A549 (cell line): Measurements from ENCODE around the gene FMO5. TPM values are rescaled to one million over a fixed set of nuclear protein-coding genes. Genes with fewer than 3 reads are reported as not detected.

Experiments used
- ATAC-seq, 2 experiments: fragments of 200-7000 bp in 1 of 2; fragments of >200 bp in 1 of 2; cut with Nextera tagmentation in 1 of 2; cut with Tn5 transposase in 1 of 2; 3 replicates each; pipeline versions ENCODE4 v1.8.0 to v1.9.1; 2018 to 2020; ENCODE audit warnings: mild to moderate bottlenecking in 1 of 2, moderate library complexity in 1 of 2
- CTCF ChIA-PET: fragments of 300-600 bp; sonication (Branson Sonifier 250); formaldehyde crosslinking; extraction: SDS; loops from one replicate; lab custom pipeline; 2021; ENCODE audit warnings: antibody characterized with exemption, inconsistent platforms; lab: Yijun Ruan, JAX
- POLR2A ChIA-PET: fragments of 350-600 bp; formaldehyde crosslinking; extraction: SDS; loops from one replicate; lab custom pipeline; 2021; ENCODE audit warnings: antibody characterized with exemption, inconsistent platforms; lab: Yijun Ruan, JAX
- DNase-seq, 2 experiments: peaks; one replicate each; pipeline versions ENCODE4 v3.0.0 to v3.0.0-alpha.2; 2011 to 2016; ENCODE audit warnings: low read depth in 1 of 2, low spot score in 1 of 2
- FAIRE-seq: peaks from 2 replicates; lab custom pipeline; 2011; peaks lifted over from hg19 to GRCh38; lab: Jason Lieb, UNC
- H3K27ac ChIP-seq, 2 experiments: fragments of >200 bp; sonication (Bioruptor Twin); formaldehyde crosslinking; 3 replicates each; pipeline ENCODE4 v1.5.1; 2016 to 2017
- H3K4me1 ChIP-seq: fragments of >200 bp; sonication (Bioruptor Twin); formaldehyde crosslinking; 3 replicates; pipeline ENCODE4 v1.6.1; 2016
- H3K4me2 ChIP-seq: fragments of >200 bp; sonication (Bioruptor Twin); formaldehyde crosslinking; 3 replicates; pipeline ENCODE4 v1.6.1; 2016
- H3K4me3 ChIP-seq: fragments of >200 bp; sonication (Bioruptor Twin); formaldehyde crosslinking; 3 replicates; pipeline ENCODE4 v1.5.1; 2016
- H3K9me3 ChIP-seq: fragments of >200 bp; sonication (Bioruptor Twin); formaldehyde crosslinking; 3 replicates; pipeline ENCODE4 v1.6.1; 2016
- CBX2 ChIP-seq: fragments of 200-600 bp; sonication (generic); IDR thresholded peaks from 2 replicates; pipeline ENCODE4 v1.6.1; 2016; ENCODE audit warnings: low read depth, mild to moderate bottlenecking, borderline replicate concordance
- CBX8 ChIP-seq: fragments of 200-600 bp; sonication (generic); IDR thresholded peaks from 2 replicates; pipeline ENCODE4 v1.6.1; 2016
- CHD2 ChIP-seq: fragments of 150-350 bp; IDR thresholded peaks from 2 replicates; pipeline ENCODE4 v1.6.1; 2014; ENCODE audit warnings: low read length; ENCODE audit not compliant: partially characterized antibody
- CHD4 ChIP-seq: fragments of 200-600 bp; sonication (generic); IDR thresholded peaks from 2 replicates; pipeline ENCODE4 v1.6.1; 2016; ENCODE audit warnings: antibody characterized with exemption, mild to moderate bottlenecking, borderline replicate concordance
- EHF ChIP-seq: fragments of 250-450 bp; sonication (Bioruptor Pico); IDR thresholded peaks from 2 replicates; pipeline ENCODE4 v1.5.0; 2020; ENCODE audit warnings: mild to moderate bottlenecking
- EHMT2 ChIP-seq: fragments of 200-600 bp; sonication (generic); IDR thresholded peaks from 2 replicates; pipeline ENCODE4 v1.6.1; 2016; ENCODE audit warnings: antibody characterized with exemption, low read depth, mild to moderate bottlenecking, moderate library complexity
- EP300 ChIP-seq, 2 experiments: fragments of >200 bp; sonication (Bioruptor Twin); formaldehyde crosslinking; IDR thresholded peaks; 2 replicates in 1 of 2; 3 replicates in 1 of 2; pipeline ENCODE4 v1.6.1; 2016 to 2017
- FOSL2 ChIP-seq, 2 experiments: fragments of 450-650 bp in 1 of 2; fragments of >200 bp in 1 of 2; sonication (Bioruptor Twin) in 1 of 2; formaldehyde crosslinking; IDR thresholded peaks; 2 replicates each; pipeline versions ENCODE4 v1.5.0 to v1.6.1; 2016 to 2020; ENCODE audit warnings: mild to moderate bottlenecking in 1 of 2, moderate library complexity in 1 of 2
- FOXS1 ChIP-seq: fragments of 250-450 bp; sonication (Bioruptor Pico); IDR thresholded peaks from 2 replicates; pipeline ENCODE4 v1.5.0; 2020; ENCODE audit warnings: mild to moderate bottlenecking, moderate library complexity
- GATA3 ChIP-seq: IDR thresholded peaks from 2 replicates; pipeline ENCODE4 v1.6.1; 2012; ENCODE audit warnings: borderline replicate concordance
- HEYL ChIP-seq: fragments of 250-450 bp; sonication (Bioruptor Pico); IDR thresholded peaks from 2 replicates; pipeline ENCODE4 v1.8.0; 2021; ENCODE audit warnings: mild to moderate bottlenecking, moderate library complexity
- HOXB13 ChIP-seq: fragments of 250-450 bp; sonication (Bioruptor Pico); IDR thresholded peaks from 2 replicates; pipeline ENCODE4 v1.5.0; 2020; ENCODE audit warnings: low read depth, mild to moderate bottlenecking, moderate library complexity
- HOXB5 ChIP-seq: fragments of 250-450 bp; sonication (Bioruptor Pico); IDR thresholded peaks from 2 replicates; pipeline ENCODE4 v1.5.0; 2020; ENCODE audit warnings: mild to moderate bottlenecking, moderate library complexity
- JUNB ChIP-seq: fragments of >200 bp; sonication (Bioruptor Twin); formaldehyde crosslinking; IDR thresholded peaks from 2 replicates; pipeline ENCODE4 v1.6.1; 2016
- KDM1A ChIP-seq: fragments of 200-600 bp; sonication (generic); IDR thresholded peaks from 2 replicates; pipeline ENCODE4 v1.6.1; 2016; ENCODE audit warnings: low read depth, mild to moderate bottlenecking
- KDM5A ChIP-seq: fragments of 200-600 bp; sonication (generic); IDR thresholded peaks from 2 replicates; pipeline ENCODE4 v1.6.1; 2016; ENCODE audit warnings: antibody characterized with exemption, mild to moderate bottlenecking
- MYC ChIP-seq: IDR thresholded peaks from 2 replicates; pipeline ENCODE4 v1.6.1; 2012; ENCODE audit warnings: mild to moderate bottlenecking, inconsistent platforms, low read length, improper control_type of control experiment, borderline replicate concordance
- NFE2L2 ChIP-seq: fragments of 150-350 bp; conservative IDR thresholded peaks from 2 replicates; pipeline ENCODE4 v1.6.1; 2014; ENCODE audit warnings: low read length
- POLR2A ChIP-seq: IDR thresholded peaks from 2 replicates; pipeline ENCODE4 v1.6.1; 2012; ENCODE audit warnings: mild to moderate bottlenecking, low read length
- POLR2AphosphoS2 ChIP-seq: conservative IDR thresholded peaks from 2 replicates; pipeline ENCODE4 v1.6.1; 2012; ENCODE audit warnings: low read length, improper control_type of control experiment, inconsistent platforms
- RFX5 ChIP-seq: fragments of 450-650 bp; IDR thresholded peaks from 2 replicates; pipeline ENCODE4 v1.7.1; 2014; ENCODE audit warnings: antibody characterized with exemption, mild to moderate bottlenecking, moderate library complexity
- RNF2 ChIP-seq: fragments of 200-600 bp; sonication (generic); IDR thresholded peaks from 2 replicates; pipeline ENCODE4 v1.6.1; 2016; ENCODE audit warnings: low read depth, mild to moderate bottlenecking, antibody characterized with exemption, moderate library complexity, borderline replicate concordance
- TFCP2L1 ChIP-seq: fragments of 250-450 bp; sonication (Bioruptor Pico); IDR thresholded peaks from 2 replicates; pipeline ENCODE4 v1.5.0; 2021; ENCODE audit warnings: mild to moderate bottlenecking
- TP53 ChIP-seq: fragments of 250-450 bp; sonication (Bioruptor Pico); IDR thresholded peaks from 2 replicates; pipeline ENCODE4 v1.5.0; 2021; ENCODE audit warnings: mild to moderate bottlenecking, moderate library complexity
- ZFP36 ChIP-seq: fragments of 450-650 bp; IDR thresholded peaks from 2 replicates; pipeline ENCODE4 v1.6.1; 2014; ENCODE audit warnings: borderline replicate concordance; ENCODE audit not compliant: partially characterized antibody
- WGBS: methylation state at CpG from one replicate; pipeline ENCODE4 v1.1.6; 2017; ENCODE audit errors: missing lambda C conversion rate; 5-methylcytosine and 5-hydroxymethylcytosine counted together
- polyA plus RNA-seq, 4 experiments: library from polyadenylated mRNA; depleted of rRNA in 3 of 4; stranded (reverse); fragments of >200 nt; fragmentation: RNase III in 1 of 4; extraction: RNeasy Plus Mini Kit Qiagen cat#74134 plus additional on column Dnase treatment in 1 of 4; gene quantifications; 2 replicates in 3 of 4; 3 replicates in 1 of 4; pipeline ENCODE4 v1.2.3, GENCODE V29; 2011 to 2017
- TF ChIP-seq, protein P1 (sequence below): fragments of 250-450 bp; sonication (Bioruptor Pico); IDR thresholded peaks from 2 replicates; pipeline ENCODE4 v1.5.0; 2020; ENCODE audit warnings: low read depth, mild to moderate bottlenecking, moderate library complexity
- TF ChIP-seq, protein P2 (sequence below): fragments of 150-350 bp; IDR thresholded peaks from 2 replicates; pipeline ENCODE4 v1.6.1; 2014; ENCODE audit warnings: low read depth, mild to moderate bottlenecking, low read length
- TF ChIP-seq, protein P3 (sequence below): fragments of >200 bp; sonication (Bioruptor Twin); formaldehyde crosslinking; IDR thresholded peaks from 3 replicates; pipeline ENCODE4 v1.5.1; 2016
- TF ChIP-seq, protein P4 (sequence below): IDR thresholded peaks from 2 replicates; pipeline ENCODE4 v1.6.1; 2012
- TF ChIP-seq, protein P5 (sequence below): fragments of >200 bp; sonication (Bioruptor Twin); formaldehyde crosslinking; IDR thresholded peaks from 3 replicates; pipeline ENCODE4 v1.6.1; 2016
- TF ChIP-seq, protein P6 (sequence below): fragments of 450-650 bp; IDR thresholded peaks from 2 replicates; pipeline ENCODE4 v1.6.1; 2014; ENCODE audit warnings: antibody characterized with exemption

The FMO5 gene
- polyA plus RNA-seq, 2 of the 4 experiments (the other 2 are of a cell fraction) = 0.37 to 3.4 TPM

DNA sequence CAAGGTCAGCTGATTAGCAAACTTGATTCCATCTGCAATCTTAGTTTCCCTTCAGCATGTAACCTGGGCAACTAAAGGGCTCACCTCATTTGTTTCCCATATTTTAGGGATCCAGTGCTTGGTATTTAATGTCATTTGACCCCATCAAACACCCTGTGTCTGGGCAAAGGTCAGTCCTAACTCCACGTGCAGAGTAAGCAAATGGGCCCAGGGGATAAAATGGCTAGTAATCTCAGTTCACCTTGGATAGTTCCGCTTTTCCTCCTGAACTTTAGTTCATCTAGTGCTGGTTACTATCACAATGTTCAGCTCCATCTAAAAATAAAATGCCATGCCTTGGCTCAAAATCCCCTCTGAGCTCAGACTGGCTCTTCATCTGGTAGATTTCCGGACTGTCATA is 72.4 kb downstream of the FMO5 start:
- H3K9me3 ChIP-seq = no peaks in the 10 kb centered on the region
- H3K4me3 ChIP-seq = no peak overlapping the region
- ATAC-seq = no peak
- 81% methylated on average over 3 of the region's 3 CpGs for WGBS
- H3K4me2 ChIP-seq = no peak overlapping the region
- no peaks in the 10 kb centered on the region for H3K4me1 ChIP-seq
- ChIA-PET CTCF (no interaction called here), POLR2A (no interaction called here)
- H3K27ac ChIP-seq = no peak overlapping the region
- no peak for FAIRE-seq
- TF ChIP-seq, protein P1, sequence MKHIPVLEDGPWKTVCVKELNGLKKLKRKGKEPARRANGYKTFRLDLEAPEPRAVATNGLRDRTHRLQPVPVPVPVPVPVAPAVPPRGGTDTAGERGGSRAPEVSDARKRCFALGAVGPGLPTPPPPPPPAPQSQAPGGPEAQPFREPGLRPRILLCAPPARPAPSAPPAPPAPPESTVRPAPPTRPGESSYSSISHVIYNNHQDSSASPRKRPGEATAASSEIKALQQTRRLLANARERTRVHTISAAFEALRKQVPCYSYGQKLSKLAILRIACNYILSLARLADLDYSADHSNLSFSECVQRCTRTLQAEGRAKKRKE (CRISPR knock-in tag) = no peak
- TF ChIP-seq KDM5A (no peak), HOXB5 (CRISPR knock-in tag) (no peak), CHD4 (no peak), POLR2AphosphoS2 (no peak)
- TF ChIP-seq, protein P2, sequence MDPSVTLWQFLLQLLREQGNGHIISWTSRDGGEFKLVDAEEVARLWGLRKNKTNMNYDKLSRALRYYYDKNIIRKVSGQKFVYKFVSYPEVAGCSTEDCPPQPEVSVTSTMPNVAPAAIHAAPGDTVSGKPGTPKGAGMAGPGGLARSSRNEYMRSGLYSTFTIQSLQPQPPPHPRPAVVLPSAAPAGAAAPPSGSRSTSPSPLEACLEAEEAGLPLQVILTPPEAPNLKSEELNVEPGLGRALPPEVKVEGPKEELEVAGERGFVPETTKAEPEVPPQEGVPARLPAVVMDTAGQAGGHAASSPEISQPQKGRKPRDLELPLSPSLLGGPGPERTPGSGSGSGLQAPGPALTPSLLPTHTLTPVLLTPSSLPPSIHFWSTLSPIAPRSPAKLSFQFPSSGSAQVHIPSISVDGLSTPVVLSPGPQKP = no peak
- DNase-seq = no peak

DNA sequence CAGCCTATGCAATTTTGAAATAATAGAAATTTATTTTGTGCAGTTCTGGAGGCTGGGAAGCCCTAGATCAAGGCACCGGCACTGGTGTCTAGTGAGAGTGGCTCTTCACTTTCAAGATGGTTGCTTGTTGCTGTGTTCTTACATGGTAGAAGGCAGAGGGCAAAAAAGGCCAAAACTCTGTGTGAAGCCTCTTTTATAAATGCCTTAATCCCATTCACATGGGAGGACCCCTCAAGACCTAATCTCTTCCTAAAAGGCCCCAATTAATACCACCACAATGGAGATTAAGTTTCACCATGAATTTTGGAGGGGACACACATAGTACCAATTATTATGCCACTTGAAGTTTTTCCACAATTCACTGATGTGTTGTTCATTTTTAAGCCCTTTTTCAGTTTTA is 73.9 kb downstream of the FMO5 start:
- Histone ChIP-seq H3K4me1 (no peaks in the 10 kb centered on the region), H3K27ac (no peak overlapping the region), H3K4me2 (no peak overlapping the region), H3K9me3 (no peaks in the 10 kb centered on the region), H3K4me3 (no peak overlapping the region)
- ATAC-seq = no peak
- 93% methylated on average over 1 of the region's 1 CpG for WGBS
- FAIRE-seq = no peak
- TF ChIP-seq RNF2 (no peak), ZFP36 (no peak), HOXB13 (CRISPR knock-in tag) (no peak), MYC (no peak), POLR2AphosphoS2 (no peak), CHD4 (no peak), GATA3 (no peak), FOSL2 (IDR thresholded peaks at IDR 0.05) (no peak), FOSL2 (CRISPR knock-in tag; IDR thresholded peaks at IDR 0.05) (no peak), FOXS1 (CRISPR knock-in tag) (no peak), EHMT2 (no peak), HEYL (CRISPR knock-in tag) (no peak), CBX8 (no peak), TFCP2L1 (no peak), NFE2L2 (no peak)
- TF ChIP-seq, protein P3, sequence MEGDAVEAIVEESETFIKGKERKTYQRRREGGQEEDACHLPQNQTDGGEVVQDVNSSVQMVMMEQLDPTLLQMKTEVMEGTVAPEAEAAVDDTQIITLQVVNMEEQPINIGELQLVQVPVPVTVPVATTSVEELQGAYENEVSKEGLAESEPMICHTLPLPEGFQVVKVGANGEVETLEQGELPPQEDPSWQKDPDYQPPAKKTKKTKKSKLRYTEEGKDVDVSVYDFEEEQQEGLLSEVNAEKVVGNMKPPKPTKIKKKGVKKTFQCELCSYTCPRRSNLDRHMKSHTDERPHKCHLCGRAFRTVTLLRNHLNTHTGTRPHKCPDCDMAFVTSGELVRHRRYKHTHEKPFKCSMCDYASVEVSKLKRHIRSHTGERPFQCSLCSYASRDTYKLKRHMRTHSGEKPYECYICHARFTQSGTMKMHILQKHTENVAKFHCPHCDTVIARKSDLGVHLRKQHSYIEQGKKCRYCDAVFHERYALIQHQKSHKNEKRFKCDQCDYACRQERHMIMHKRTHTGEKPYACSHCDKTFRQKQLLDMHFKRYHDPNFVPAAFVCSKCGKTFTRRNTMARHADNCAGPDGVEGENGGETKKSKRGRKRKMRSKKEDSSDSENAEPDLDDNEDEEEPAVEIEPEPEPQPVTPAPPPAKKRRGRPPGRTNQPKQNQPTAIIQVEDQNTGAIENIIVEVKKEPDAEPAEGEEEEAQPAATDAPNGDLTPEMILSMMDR = no peak
- TF ChIP-seq, protein P4, sequence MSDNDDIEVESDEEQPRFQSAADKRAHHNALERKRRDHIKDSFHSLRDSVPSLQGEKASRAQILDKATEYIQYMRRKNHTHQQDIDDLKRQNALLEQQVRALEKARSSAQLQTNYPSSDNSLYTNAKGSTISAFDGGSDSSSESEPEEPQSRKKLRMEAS = no peak
- CTCF ChIA-PET = interaction anchor here (0.6 kb wide), 1 partner anchor 92 kb away, joined by 3 read pairs; no protein-coding TSS in a partner anchor
- no peak for DNase-seq
- POLR2A ChIA-PET = no interaction called here

DNA sequence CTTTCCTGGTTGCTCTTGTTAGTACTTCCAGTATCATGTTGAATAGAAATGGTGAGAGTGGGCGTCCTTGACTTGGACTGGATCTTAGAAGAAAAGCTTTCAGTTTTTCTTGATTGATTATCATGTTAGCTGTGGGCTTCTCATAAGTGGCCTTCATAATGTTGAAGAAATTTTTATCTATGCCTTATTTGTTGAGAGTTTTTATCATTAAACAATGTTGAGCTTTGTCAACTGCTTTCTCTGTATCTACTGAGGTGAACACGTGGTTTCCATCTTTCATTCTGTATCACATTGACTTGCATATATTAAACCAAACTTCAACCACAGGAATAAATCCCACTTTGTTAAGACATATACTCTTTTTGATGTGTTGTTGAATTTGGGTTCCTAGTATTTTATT is 82.3 kb downstream of the FMO5 start:
- FAIRE-seq = no peak
- 24% methylated on average over 2 of the region's 2 CpGs for WGBS
- Histone ChIP-seq H3K9me3 (no peaks in the 10 kb centered on the region), H3K4me3 (no peak overlapping the region), H3K27ac (no peak overlapping the region), H3K4me2 (no peak overlapping the region), H3K4me1 (no peaks in the 10 kb centered on the region)
- ChIA-PET POLR2A (no interaction called here), CTCF (no interaction called here)
- no peak for ATAC-seq
- DNase-seq = no peak
- TF ChIP-seq EHF (CRISPR knock-in tag) = no peak
- no peak for TF ChIP-seq RFX5
- no peak for TF ChIP-seq CHD4
- TF ChIP-seq EP300 (IDR thresholded peaks at IDR 0.05) = no peak
- no peak for TF ChIP-seq CHD2
- TF ChIP-seq, protein P5, sequence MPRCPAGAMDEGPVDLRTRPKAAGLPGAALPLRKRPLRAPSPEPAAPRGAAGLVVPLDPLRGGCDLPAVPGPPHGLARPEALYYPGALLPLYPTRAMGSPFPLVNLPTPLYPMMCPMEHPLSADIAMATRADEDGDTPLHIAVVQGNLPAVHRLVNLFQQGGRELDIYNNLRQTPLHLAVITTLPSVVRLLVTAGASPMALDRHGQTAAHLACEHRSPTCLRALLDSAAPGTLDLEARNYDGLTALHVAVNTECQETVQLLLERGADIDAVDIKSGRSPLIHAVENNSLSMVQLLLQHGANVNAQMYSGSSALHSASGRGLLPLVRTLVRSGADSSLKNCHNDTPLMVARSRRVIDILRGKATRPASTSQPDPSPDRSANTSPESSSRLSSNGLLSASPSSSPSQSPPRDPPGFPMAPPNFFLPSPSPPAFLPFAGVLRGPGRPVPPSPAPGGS = no peak
- TF ChIP-seq JUNB = no peak
- TF ChIP-seq, protein P6, sequence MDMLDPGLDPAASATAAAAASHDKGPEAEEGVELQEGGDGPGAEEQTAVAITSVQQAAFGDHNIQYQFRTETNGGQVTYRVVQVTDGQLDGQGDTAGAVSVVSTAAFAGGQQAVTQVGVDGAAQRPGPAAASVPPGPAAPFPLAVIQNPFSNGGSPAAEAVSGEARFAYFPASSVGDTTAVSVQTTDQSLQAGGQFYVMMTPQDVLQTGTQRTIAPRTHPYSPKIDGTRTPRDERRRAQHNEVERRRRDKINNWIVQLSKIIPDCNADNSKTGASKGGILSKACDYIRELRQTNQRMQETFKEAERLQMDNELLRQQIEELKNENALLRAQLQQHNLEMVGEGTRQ = no peak
- TF ChIP-seq ZFP36 = no peak
- TF ChIP-seq CBX2 = no peak
- TF ChIP-seq POLR2A = no peak
- no peak for TF ChIP-seq TP53
- no peak for TF ChIP-seq GATA3
- TF ChIP-seq CBX8 = no peak
- TF ChIP-seq KDM1A = no peak
